GM18505 (cell line): Measurements from ENCODE around the gene TMEM131L.

Experiments
- ATAC-seq: cut with Tn5 transposase; IDR thresholded peaks from one replicate; pipeline ENCODE4 v1.9.1; 2021; ENCODE audit not compliant: unreplicated experiment
- POLR2A ChIP-seq: IDR thresholded peaks from 4 replicates; pipeline ENCODE4 v1.6.1; 2011; ENCODE audit warnings: borderline replicate concordance; ENCODE audit not compliant: insufficient read depth, insufficient read length; ENCODE audit errors: extremely low read depth

Gene TMEM131L

DNA sequence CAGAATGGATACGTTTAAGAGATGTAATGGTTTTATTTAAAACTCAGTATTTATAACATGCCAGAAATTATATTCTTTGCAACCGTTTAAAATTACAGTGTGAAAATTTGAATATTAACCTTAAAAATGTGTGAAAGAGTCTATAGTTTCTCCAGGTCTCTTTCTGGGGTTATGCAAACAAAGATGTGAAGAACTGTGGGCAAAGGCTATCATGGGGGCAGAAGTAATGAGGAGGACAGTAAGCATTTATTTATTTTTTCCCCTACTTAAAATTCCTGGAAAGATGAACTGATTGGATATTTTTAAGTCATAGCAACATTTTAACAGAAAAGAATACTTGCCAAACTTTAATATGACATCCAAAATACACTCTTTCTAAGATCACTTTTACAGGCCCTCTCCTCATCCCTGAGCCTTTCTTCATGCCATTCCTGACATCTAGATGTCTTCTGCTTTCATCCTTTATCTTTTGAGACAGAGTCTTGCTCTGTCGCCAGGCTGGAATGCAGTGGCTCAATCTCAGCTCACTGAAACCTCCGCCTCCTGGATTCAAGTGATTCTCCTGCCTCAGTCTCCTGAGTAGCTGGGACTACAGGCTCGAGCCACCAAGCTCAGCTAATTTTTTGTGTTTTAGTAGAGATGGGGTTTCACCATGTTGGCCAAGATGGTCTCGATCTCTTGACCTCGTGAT is 46.1 kb downstream of the TMEM131L start:
- no peak for TF ChIP-seq POLR2A
- no peak for ATAC-seq

DNA sequence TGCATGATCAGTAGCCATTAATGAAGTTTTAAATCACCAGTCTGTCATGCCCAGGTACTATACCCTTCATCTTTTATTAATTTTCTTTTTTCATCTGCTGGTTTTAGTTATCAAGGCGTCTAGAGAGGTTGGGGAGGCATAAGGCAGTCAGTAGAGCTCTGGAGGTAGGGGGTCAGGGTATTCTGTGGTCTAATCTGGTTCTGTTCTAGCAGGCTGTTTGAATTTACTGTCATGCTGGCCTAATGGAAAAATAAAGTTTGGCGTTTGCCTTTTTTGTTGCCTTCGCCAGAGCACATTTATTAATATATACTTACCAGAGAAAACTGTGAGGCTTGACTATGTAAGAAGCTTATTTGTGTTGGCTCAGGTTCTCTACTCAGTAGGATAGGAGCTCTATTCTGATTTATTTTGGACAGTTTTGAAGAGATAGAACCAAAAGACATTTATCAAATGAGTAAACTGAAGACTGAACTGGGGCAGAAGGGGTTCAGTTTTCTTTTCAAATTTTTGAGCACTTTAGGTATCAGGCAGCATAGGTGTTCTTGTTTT is 46.9 kb downstream of the TMEM131L start:
- ATAC-seq = no peak
- peak; percentile 20 for TF ChIP-seq POLR2A

DNA sequence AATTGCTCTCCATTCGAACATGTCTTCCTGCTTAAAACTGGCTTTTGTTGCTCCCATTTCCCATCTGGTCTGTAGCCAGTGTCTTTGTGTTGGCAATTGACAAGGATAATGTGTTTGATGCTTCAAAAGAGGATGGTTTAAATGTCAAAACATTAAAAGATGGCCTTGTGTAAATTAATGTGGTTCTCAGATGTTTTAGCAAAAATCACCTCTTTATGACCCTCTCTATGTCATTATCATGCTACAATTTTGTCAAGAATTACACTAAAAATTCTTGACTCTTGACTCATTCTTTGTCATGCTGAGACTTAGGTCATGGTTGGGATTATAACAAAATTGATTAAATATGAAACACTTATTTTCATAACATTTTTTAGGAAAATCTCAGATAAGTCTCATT is 47.4 kb downstream of the TMEM131L start:
- no peak for ATAC-seq
- TF ChIP-seq POLR2A = no peak

DNA sequence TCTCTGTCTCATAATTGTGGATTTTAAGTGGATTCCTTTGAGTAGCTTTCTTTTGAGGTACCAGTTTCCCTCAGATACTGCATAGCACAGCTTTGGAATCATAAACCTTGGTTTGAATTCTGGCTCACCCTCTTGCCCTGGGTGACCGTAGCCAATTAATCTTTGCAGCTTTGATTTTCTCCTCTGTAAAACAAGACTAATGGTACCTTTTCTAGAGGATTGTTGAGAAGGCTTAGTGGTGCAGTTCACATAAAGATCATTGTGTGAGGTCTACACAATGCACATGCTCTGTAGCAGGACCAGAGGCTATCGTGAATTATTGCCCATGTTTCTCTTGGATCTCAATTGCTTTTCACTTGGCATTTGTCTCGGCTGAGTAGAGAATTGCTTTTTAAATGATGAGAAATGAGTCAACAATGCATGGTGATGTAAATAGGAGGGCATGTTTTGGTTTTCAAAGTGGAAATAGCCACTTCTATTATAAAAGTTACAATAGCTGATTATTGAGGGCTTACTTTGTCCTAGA is 47.9 kb downstream of the TMEM131L start:
- ATAC-seq = no peak
- TF ChIP-seq POLR2A = no peak

DNA sequence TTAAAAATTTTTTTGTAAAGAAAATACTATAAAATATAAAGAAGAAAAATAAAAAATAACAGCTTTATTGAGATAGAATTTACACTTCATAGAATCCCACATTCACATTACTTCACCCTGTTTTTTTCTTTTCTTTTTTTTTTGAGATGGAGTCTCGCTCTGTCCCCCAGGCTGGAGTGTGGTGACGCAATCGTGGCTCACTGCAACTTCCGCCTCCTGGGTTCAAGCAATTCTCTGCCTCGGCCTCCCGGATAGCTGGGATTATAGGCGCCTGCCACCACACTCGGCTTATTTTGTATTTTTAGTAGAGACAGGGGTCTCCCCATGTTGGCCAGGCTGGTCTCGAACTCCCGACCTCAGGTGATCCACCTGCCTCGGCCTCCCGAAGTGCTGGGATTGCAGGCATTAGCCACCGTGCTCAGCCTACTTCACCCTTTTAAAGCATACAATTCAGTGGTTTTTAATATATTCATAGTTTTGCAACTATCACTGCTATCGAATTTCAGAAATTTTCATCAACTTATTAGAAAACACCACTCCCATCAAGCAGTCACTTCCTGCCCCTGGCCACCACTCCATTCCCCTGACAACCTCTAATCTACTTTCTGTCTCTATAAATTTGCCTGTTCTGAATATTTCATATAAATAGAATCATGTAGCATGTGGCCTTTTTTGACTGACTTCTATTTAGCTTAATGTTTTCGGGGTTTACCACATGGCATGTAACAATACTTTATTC is 48.7 kb downstream of the TMEM131L start:
- no peak for TF ChIP-seq POLR2A
- ATAC-seq = no peak

DNA sequence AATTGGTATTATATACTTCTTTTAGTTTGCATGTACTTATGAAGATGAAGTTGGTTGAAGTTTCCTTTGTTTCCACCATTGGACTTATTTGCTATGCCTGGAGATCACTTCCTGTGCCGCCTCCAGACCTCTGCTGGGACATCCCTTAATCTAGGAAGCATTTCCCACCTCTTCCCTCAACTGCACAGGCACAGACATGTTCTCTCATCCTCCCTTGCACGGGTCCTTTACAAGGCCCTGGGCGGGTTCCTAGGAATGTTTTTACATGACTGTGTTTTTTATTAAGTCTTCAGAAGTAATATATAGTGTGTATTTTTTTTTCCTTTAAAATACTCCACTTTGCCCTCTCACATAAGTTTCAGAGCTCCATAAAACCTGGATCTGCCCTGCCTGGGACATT is 51.0 kb downstream of the TMEM131L start:
- TF ChIP-seq POLR2A = no peak
- no peak for ATAC-seq

DNA sequence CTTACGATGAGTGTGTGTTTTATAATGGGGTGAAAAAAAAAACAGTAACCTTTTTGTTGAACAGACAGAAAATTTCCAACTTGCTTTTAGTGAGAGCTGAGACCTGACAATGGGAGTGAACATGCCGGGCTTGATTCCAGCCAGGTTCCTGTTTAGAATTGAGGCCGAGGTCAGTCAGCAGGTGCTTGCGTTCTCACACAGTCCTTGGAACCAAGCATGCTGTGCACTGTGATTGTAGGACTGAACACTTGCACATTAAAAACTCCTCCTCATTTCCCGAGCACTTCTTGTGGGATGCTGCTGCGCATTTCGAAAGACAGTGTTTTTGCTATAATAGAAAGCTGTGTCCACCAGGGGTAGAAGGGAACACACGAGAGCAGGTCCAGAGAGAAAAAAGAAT is 51.8 kb downstream of the TMEM131L start:
- ATAC-seq = no peak
- no peak for TF ChIP-seq POLR2A

DNA sequence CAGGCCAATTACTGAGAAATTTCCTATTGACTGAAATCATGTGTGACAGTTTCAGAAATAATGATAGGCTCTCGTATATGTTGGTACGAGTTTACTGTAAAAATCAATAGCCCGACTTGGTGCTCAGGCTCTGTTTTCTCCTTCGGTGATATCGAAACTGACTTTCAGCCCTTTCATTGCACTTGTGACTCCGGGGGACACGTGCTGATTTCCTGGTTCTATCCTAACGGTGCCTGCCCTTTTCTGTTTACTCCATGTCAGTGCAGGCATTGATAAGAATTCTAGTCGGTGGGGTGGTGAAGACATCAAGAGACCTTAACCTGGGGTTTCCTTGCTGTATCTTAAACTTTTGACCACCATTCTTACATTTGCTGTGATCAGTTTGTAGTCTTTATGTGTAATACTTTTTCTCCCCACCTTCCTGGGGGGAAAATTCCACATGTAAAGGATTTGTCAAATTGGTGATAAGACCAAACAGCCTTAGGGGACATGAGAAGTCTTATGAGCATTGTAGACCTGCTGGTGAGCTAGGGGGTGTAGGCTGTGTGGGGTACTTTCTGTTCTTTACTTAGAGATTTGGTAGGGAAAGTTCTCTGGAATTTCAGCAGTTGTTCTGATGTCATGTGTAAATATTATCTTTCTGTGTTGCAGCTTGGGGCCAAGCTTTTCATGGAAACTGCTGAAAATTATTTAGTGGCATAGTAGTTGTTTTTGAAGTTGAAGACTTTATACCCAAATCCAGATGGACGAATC is 52.7 kb downstream of the TMEM131L start:
- ATAC-seq = no peak
- peak; percentile 18 for TF ChIP-seq POLR2A

DNA sequence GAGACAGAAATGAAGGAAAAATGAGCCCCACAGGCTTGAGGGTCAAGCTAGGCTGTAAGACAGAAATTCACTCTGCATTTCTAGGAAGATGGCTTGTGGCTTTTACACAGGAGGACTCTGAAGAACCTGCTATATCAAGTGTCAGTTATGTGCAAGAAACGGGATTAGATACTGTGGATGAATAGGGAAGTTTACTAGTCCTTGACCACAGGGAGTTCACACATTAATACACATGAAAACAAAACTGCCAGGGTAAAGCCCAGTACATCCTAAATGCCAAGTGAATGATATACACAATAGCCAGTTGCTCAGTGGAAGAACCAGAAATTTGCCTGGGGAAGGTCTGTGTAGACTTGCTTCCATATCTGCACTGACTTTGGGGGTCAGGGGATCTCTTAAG is 53.5 kb downstream of the TMEM131L start:
- no peak for TF ChIP-seq POLR2A

DNA sequence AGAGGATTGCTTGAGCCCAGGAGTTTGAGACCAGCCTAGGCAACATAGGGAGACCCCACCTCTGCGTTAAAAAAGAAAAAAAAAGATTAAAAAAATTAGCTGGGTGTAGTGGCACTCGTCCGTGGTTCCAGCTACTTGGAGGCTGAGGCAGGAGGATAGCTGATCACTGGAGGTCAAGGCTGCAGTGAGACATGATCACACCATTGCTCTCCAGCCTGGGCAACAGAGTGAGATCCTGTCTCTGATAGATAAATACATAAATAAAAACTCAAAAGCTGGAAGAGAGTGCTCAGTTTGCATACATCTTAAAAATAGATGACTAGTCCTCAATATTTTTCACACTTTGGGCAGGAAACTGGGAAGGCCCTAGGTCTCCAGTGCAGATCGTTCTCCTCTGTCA is 54.1 kb downstream of the TMEM131L start:
- TF ChIP-seq POLR2A = no peak
- no peak for ATAC-seq

More for the DNA sequence above, 53.5 kb downstream of the TMEM131L start:
- ATAC-seq = no peak

DNA sequence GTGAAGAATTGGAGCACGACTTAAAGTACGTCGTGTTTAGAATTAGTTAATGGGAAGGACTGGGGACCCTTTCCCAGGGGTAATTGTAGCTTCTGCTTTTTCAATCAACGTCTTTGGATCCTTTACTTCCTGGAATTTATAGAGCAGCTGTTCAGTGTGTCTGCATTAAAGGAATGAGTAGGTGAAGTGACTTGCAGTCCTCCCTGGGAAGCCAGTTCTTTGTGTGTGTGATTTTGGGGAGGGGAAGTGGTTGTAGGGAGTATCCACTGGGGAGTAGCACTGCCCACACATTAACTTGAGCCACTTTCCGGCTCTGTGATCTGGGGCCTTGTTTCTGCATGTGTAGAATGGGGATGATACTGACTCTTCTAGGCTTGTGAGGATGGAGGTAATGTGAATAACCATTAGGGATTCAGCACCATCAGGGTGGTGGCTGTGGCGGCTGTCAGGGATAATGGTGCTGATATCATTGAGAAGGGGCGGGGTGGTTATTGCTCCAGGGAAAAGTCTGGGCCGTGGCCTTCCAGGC is 54.7 kb downstream of the TMEM131L start:
- no peak for TF ChIP-seq POLR2A
- no peak for ATAC-seq

DNA sequence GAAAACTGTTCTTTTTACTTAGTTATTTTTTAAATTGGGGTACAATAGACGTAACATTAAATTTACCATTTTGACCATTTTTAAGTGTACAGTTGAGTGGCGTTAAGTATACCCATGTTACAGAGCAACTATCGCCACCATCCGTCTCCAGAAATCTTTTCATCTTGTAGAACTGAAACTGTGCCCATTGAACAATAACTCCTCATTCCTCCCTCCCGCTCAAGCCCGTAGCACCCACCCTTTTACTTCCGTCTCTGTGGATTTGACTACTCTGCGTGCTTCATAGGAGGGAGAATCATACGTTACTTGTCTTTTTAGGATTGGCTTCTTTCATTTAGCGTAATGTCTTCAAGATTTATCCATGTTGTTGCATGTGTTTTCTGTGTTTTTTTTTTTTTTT is 55.3 kb downstream of the TMEM131L start:
- no peak for TF ChIP-seq POLR2A
- ATAC-seq = peak; percentile 32
